ENCODE results near the gene PIEZO1.
A peak's percentile ranks its signal among the peaks of the same experiment; 100 is the strongest.

The PIEZO1 gene

DNA sequence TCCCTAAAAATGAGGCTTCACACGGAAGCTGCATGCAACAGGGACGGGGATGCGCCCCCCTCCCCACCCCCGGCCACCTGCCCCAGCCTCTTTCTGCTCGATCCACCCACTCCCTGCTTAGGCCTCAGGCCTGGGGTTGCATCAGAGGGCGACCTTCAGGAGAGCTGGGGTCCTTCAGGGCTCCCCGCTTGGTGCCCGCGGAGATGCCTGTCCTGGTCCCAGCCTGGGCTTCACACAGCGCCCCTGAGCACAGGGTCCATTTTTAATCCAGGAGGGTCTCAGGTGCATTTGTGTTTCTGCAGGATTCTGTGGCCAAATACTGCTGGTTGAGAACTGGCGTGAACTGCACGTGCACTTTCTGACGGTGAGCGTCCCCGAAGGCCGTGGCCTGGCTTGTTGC lies 34.1 kb upstream of the PIEZO1 start:
- H3K27ac ChIP-seq, result no peak overlapping the region
- no peak for TF ChIP-seq ZFX (IDR thresholded peaks at IDR 0.05)
- TF ChIP-seq, protein P1, sequence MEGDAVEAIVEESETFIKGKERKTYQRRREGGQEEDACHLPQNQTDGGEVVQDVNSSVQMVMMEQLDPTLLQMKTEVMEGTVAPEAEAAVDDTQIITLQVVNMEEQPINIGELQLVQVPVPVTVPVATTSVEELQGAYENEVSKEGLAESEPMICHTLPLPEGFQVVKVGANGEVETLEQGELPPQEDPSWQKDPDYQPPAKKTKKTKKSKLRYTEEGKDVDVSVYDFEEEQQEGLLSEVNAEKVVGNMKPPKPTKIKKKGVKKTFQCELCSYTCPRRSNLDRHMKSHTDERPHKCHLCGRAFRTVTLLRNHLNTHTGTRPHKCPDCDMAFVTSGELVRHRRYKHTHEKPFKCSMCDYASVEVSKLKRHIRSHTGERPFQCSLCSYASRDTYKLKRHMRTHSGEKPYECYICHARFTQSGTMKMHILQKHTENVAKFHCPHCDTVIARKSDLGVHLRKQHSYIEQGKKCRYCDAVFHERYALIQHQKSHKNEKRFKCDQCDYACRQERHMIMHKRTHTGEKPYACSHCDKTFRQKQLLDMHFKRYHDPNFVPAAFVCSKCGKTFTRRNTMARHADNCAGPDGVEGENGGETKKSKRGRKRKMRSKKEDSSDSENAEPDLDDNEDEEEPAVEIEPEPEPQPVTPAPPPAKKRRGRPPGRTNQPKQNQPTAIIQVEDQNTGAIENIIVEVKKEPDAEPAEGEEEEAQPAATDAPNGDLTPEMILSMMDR (conservative IDR thresholded peaks at IDR 0.05), result no peak

DNA sequence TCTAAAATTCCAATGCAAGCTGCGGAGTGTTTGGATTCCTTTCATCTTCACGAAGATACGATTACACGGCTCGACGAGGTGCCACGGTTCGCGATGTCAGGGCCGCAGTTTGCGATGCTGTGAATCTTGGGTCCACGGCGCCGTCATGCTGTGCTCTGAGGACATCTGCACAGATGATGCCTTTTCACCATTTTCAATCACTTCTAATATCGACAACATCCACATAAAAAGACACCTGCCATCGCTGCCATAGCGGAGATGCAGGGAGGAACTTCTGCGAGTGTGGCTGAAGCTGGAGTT lies 33.5 kb upstream of the PIEZO1 start:
- TF ChIP-seq, protein P1 (conservative IDR thresholded peaks at IDR 0.05), result no peak
- no peak for TF ChIP-seq ZFX (IDR thresholded peaks at IDR 0.05)
- no peak overlapping the region for H3K27ac ChIP-seq

DNA sequence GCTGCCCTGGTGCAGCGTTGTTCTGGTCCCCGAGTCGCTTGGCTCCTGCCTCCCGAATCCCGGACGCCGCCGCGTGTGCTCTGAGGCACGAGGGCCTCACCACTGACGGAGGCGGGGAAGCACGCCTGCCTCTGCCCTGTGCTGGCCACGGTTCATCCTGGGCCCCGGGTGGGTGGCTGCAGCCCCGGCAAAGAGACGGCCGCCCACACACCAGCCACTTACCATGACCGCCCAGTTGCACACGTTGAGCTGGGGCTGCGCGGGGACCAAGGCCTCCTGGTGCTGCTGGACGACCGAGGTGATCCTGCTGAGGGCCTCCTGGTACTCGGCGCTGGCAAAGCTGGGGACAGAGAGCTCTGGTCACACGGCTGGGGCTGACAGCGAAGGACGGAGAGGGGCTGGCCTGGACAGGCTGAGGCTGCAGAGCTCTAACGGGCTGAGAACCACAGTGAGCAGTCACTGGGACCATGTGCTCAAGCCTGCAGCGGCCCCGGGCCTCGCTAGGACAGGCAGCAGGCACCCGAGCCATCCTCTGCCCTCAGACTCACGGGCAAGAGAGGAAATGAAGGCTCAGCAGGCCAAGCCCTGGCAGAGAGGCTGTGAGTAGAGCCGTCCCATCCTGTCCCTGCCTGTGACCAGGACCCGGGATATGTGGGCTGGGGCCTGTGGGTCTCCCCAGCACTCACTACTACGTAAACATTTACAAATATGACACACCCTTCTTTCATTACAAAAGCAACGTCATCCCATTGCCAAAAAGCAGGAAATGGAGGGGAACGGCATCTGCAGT lies 33.0 kb upstream of the PIEZO1 start:
- H3K27ac ChIP-seq, result no peak overlapping the region
- TF ChIP-seq, protein P1 (conservative IDR thresholded peaks at IDR 0.05), result no peak
- TF ChIP-seq ZFX (IDR thresholded peaks at IDR 0.05), result no peak

DNA sequence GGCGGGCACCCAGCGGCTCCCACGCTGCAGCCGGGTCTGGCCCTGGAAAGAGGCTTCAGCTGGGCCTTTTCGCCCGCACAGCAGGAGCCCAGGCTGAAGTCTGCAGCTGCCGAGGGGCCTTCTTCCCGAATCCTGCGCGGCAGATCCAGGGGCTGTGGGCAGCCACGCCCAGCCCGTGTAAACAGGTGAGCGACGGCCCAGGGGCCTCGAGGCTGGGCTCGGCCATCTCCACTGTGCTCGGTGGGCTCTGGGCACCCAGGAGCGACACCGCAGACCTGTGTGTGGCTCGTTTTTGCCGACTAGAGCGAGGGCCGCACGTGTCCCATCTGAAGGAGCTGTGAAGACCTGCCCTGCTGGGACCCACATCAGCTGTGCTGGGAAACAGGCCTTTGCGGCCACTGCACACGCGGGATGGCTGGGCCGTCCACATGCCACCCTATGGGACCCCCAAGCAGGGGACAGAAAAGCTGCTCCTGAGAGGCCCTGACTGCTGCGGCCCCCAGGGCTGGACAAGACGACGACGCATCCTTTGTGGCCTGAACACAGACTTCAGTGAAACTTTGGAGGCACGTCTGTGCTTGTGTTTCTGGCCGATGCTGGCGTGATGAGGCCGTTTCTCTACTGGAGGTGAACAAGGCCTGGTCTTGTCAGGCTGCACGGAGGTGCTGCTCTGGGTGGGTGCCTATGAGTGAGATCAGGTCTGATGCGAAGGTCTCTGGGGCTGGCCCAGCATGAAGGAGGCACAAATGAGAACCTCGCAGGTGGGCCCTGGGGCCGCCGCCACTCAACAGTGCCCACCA lies 31.9 kb upstream of the PIEZO1 start:
- TF ChIP-seq ZFX (IDR thresholded peaks at IDR 0.05), result no peak
- TF ChIP-seq, protein P1 (conservative IDR thresholded peaks at IDR 0.05), result no peak
- H3K27ac ChIP-seq, result no peak overlapping the region

DNA sequence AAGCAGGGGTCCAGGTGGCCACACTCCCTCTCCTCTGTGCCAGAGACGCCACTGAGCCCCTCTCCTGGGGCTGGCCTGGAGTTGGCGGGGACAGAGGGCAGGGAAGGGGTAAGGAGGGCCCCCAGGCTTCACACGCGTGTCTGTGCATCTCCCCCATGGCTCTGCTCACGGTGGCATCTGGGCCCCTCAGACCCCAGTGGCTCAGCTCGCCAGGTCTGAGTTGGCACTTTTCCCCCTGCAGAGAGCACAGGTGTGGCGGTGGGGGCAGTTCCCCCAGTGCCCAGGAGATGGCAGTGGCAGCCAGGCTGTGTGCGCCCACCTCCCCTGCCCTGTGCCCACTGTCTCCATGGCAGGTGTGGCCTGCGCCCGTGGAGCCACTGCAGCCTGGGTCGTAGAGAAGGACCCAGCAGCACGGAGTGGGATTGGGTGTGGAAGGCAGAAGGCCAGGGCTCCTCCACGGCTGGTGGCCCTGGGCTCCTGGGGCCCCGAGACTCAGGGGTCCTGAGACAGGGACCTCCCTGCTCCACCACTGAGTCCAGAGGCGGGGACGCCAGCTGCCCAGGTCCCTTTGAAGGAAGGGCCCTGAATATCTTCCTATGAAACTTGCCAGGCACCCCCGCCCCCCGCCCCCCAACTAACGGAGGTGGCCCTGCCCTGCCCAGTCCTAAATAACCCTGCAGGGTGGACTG lies 31.0 kb upstream of the PIEZO1 start:
- no peak overlapping the region for H3K27ac ChIP-seq
- TF ChIP-seq ZFX (IDR thresholded peaks at IDR 0.05), result no peak
- TF ChIP-seq, protein P1 (conservative IDR thresholded peaks at IDR 0.05), result peak; percentile 89

DNA sequence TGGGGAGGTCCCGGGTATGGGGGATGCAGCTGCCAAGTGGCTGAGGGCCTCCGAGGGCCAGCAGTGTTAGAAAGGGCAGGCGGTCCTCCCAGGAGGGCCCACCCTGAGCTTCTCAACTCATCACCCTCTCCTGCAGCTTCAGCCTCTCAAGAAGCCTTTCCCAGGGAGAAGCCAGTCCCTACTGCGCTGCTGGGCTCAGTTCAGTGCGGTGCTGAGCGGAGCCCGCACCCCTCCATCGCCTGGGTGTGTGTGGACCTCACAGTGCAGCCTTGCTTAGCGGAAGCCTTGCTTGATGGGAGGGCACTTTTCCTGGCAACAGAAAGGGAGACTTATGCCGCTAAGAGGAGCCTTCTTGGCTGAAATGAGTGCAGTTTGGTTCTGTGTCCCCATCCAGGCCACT lies 30.2 kb upstream of the PIEZO1 start:
- no peak for TF ChIP-seq ZFX (IDR thresholded peaks at IDR 0.05)
- TF ChIP-seq, protein P1 (conservative IDR thresholded peaks at IDR 0.05), result no peak
- H3K27ac ChIP-seq, result no peak overlapping the region

DNA sequence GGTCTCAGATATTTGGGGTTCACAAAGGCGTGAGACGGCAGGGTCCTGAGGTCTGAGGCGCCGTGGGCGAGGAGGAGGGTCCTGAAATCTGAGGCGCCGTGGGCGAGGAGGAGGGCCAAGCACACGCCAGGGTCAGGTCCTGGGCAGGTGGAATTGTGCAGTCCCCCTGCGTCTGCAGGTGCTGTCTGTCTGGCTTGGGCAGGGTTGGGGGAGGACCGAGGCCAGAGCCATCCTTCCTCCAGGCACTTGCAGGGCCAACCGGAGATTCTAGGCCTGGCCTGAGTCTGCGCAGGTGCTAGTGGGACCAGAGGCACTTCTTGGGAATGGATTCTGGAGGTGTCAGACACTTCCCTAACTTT lies 29.1 kb upstream of the PIEZO1 start:
- TF ChIP-seq, protein P1 (conservative IDR thresholded peaks at IDR 0.05), result no peak
- no peak for TF ChIP-seq ZFX (IDR thresholded peaks at IDR 0.05)
- no peak overlapping the region for H3K27ac ChIP-seq

Data from C4-2B (cell line).